Inflammatory macrophage treated with lipopolysaccharide for 4 hours (primary cell): ENCODE results near the gene ARHGEF18.

ENCODE experiments used
- DNase-seq: peaks from one replicate; pipeline ENCODE4 v3.0.0-alpha.2; 2020

The ARHGEF18 gene

DNA sequence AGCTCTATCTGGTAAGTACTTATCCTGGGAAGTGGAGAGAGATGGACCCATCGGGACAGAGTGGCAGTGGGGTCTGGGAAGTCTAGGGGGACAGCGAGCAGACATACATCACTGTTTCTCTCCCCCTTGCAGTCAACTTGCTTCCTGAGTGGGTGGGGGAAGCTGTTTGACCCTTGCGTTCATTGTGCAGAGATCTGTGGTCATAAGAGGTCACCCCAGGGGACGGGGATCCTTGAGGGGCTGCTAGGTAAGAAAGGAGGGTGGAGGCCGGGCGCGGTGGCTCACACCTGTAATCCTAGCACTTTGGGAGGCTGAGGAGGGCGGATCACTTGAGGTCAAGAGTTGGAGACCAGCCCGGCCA lies 474 bp downstream of the ARHGEF18 start:
- DNase-seq, result no peak

DNA sequence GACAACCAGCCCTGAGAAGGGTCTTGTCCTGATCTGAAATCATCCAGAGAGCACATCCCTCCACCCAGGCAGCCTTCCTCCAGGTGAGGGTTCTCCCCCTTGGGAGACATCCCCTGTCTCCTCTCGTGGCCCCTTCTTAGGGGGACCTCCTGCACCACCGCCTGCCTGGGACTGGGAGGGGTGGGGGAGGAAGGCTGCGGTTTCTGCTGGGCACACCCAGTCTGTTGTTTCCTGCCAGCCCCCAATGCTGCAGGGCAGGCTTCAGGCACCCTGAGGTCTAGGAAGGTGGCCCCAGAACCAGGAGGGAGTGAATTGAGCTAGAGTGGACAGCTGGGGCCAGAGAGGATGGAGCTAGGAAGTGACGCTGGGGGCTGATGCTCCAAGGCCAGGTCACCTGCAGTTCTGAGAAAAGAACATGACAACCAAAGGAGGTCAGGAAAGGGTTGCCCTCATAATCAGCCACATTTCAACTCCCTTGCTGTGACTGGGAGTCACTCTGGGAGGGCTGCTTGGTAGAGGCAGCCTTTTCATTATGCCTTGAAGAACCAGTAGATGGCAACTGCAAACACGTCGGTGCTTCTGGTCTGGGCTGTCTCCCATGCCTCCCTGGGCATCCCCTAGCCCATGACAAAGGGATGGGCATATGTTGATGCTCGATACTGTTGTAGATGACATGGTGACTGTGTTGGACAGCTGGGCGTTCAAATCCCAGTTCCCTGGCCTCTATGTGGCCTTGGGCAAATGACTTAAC lies 1.4 kb downstream of the ARHGEF18 start:
- no peak for DNase-seq

- no peak for DNase-seq
Measured at GRCh38 chr19:7351861-7352260, 3.1 kb downstream of the ARHGEF18 start.

DNA sequence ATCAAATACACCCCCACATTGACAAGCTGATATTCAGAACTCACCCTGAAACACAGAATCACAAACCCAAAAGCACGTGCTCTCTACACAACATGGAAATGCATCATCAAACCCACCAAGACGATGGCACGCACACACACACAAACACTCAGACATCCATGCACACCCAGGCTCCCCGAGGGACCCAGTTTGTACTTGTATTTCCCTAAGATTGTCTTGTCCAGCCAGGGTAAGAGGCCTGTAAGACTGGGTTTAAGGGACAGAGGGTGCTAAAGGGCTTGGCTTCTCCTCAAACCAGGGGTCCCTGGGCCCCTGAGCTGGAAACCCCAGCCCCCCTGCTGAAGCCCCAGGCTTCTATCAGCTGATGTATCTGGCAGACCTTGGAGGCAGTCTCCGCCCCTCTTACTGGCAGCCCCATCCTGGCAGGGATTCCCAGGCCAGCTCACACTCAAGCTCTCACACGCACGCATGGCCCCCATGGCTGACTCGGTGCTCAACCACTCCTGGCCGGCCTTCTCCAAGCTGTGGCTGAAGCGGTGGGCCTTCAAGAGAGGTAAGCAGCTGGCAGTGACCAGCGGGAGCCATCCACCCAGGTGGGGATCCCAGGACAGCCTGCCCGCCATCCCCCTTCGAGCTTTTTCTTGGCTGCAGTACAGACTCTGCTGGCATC lies 6.5 kb downstream of the ARHGEF18 start:
- DNase-seq, result no peak

- no peak for DNase-seq
Measured at GRCh38 chr19:7355871-7356270, 7.1 kb downstream of the ARHGEF18 start.

GRCh38 chr19:7356899-7357627 lies 8.3 kb downstream of the ARHGEF18 start:
- no peak for DNase-seq

DNA sequence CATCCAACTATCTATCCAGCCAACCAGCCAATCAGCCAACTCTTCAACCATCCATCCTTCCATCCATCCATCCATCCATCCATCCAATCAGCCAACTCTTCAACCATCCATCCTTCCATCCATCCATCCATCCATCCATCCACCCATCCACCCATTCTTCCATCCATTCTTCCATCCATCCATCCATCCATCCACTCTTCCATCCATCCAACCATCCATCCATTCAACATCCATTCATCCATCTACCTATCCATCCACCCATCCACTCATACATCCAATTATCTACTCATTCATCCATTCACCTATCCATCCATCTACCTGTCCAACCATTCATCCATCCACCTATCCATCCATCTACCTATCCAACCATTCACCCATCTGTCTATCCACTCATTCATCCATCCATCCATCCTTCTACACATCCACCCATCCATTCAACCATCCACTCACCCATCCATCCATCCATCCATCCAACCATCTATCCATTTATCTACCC lies 9.4 kb downstream of the ARHGEF18 start:
- no peak for DNase-seq

- no peak for DNase-seq
Measured at GRCh38 chr19:7360393-7360984, 11.8 kb downstream of the ARHGEF18 start.

GRCh38 chr19:7363225-7363624 lies 14.5 kb downstream of the ARHGEF18 start:
- DNase-seq, result no peak

DNA sequence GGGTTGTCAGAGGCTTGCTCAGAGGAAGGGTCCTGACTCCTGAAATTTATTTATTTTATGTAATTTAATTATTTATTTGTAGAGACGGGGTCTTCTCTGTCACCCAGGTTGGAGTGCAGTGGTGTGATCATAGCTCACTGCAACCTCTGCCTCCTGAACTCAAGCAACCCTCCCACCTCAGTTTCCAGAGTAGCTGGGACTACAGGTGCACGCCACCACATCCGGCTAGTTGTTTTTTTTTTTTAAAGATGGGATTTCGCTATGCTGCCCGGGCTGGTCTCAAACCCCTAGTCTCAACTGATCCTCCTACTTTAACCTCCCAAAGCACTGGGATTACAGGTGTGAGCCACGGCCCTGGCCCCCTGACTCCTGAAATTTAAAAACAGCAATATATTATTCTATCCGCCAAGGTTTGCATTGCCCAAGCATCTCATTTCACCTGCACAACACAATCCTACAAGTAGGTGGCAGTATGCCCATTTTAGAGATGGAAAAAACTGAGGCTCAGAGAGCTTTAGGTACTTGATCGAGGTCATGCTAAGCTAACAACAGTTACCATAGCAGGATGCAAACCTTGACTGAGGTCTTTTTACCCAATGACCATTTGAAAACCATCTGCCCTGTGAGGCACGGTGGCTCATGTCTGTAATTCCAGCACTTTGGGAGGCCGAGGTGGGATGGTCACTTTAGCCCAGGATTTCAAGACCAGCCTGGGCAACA lies 18.1 kb downstream of the ARHGEF18 start:
- DNase-seq, result peak; percentile 46

DNA sequence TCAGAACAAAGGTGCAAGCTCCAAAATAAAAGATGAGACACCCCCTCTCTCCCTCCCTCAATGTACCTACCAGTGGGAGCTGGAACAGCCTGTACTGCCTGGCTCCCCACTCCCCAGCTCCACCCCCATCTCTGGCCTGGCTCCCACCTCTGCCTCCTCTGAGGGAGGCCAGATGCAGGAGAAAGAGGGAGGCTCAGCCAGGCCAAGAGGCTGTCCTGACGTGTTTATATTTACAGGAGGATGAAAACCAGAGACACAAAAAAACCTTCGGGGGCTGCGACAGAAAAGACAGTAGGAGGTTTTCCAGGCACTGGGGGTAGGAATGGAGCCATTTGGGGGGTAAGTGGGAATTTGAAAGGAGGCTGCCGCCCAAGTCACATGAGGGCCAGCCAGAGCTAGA lies 19.7 kb downstream of the ARHGEF18 start:
- no peak for DNase-seq

DNA sequence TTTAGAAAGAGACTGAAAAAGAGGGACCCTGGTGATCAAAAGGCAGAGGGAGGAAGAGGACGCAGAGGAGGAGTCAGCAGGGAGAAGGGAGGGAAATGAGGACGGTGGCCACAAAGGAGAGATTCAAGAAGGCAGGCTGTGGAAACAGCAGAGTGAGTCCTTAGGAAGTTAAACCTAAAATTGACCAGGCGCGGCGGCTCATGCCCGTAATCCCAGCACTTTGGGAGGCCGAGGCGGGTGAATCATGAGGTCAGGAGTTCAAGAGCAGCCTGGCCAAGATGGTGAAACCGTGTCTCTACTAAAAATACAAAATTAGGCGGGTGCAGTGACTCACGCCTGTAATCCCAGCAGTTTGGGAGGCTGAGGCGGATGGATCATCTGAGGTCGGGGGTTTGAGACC lies 20.1 kb downstream of the ARHGEF18 start:
- peak; percentile 58 for DNase-seq

DNA sequence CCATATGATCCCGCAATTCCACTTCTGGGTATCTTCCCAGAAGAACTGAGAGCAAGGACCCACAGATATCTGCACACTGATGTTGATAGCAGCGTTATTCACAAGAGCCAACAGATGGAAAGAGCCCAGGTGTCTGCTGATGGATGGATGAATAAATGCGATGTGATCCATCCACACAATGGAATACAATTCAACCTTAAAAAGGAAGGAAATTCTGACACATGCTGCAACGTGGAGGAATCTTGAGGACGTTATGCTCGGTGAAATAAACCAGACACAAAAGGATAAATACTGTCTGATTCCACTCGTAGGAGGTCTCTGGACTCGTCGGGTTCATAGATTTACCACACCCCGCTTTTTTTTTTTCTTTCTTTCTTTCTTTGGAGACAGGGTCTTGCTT lies 21.8 kb downstream of the ARHGEF18 start:
- DNase-seq, result no peak

DNA sequence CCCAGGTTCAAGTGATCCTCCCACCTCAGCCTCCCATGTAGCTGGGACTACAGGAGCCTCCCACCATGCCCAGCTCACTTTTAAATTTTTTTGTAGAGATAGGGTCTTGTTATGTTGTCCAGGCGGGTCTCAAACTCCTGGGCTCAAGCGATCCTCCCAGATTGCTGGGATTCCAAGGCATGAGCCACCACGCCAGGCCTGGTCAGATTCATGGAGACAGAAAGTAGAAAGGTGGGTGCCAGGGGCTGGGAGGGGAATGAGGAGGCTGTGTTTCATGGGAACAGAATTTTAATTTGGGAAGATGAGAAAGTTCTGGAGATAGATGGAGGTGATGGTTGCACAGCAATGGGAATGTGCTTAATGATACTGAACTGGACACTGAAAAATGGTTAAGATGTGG lies 22.3 kb downstream of the ARHGEF18 start:
- no peak for DNase-seq

GRCh38 chr19:7372810-7373209 lies 24.1 kb downstream of the ARHGEF18 start:
- no peak for DNase-seq

DNA sequence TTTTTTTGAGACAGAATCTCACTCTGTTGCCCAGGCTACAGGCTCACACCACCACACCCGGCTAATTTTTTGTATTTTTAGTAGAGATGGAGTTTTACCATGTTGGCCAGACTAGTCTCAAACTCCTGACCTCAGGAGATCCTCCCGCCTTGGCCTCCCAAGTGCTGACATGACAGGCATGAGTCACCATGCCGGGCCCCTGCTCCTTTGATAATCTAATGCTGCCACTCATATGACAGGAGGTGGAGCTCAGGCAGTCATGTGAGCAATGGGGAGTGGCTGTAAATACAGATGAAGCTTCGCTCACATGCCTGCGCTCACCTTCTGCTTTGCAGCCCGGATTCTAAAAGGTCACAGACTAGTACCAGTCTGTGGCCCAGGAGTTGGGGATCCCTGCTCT lies 25.1 kb downstream of the ARHGEF18 start:
- DNase-seq, result peak; percentile 18

- DNase-seq, result no peak
Measured at GRCh38 chr19:7376151-7376852, 27.6 kb downstream of the ARHGEF18 start.

- DNase-seq, result no peak
Measured at GRCh38 chr19:7377196-7377595, 28.5 kb downstream of the ARHGEF18 start.

DNA sequence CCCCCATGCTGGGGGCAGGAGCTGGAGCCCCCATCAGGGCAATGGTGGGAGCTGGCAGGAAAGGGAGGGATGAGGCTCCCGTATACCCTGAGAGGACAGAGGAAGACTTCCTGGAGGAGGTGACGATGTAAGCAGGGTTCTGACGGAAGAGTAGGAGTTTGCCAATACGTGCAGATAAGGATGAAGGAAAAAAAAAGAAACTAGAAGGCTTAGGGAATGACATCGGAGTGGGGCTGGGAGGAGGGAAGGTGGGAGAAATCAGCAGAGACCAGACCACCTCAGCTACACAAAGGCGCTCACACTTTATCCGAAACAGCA lies 32.3 kb downstream of the ARHGEF18 start:
- no peak for DNase-seq

GRCh38 chr19:7382694-7383093 lies 34.0 kb downstream of the ARHGEF18 start:
- no peak for DNase-seq

GRCh38 chr19:7383284-7383683 lies 34.5 kb downstream of the ARHGEF18 start:
- DNase-seq, result no peak

DNA sequence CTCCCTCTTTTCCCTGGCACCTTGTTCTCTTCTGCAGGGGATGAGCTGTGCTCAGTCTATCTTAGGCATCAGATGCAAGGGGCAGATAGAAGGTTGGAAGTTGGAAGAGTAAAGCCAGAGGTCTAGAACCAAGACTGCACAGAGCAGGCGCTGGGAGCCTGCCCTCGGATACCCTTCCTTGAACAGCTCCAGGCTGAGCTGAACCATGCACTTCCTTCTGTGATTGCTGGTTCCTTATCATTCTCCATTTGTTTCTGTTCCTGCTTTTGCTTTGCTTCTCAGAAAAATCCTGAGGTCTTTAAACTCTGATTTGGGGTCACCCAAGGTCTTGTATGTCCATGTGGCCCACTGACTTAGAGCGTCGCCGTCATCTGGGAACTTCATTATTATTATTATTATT lies 36.3 kb downstream of the ARHGEF18 start:
- peak; percentile 68 for DNase-seq
